ENCODE data around the gene SEL1L3. TPM values are rescaled to one million over a fixed set of nuclear protein-coding genes. Genes with fewer than 3 reads are reported as not detected.

SEL1L3 gene
- total and polyA plus RNA-seq, 2 donors (not counting 3 experiments of a cell fraction or from before 2014, with no cell fraction given): 53.4 to 122 TPM

DNA sequence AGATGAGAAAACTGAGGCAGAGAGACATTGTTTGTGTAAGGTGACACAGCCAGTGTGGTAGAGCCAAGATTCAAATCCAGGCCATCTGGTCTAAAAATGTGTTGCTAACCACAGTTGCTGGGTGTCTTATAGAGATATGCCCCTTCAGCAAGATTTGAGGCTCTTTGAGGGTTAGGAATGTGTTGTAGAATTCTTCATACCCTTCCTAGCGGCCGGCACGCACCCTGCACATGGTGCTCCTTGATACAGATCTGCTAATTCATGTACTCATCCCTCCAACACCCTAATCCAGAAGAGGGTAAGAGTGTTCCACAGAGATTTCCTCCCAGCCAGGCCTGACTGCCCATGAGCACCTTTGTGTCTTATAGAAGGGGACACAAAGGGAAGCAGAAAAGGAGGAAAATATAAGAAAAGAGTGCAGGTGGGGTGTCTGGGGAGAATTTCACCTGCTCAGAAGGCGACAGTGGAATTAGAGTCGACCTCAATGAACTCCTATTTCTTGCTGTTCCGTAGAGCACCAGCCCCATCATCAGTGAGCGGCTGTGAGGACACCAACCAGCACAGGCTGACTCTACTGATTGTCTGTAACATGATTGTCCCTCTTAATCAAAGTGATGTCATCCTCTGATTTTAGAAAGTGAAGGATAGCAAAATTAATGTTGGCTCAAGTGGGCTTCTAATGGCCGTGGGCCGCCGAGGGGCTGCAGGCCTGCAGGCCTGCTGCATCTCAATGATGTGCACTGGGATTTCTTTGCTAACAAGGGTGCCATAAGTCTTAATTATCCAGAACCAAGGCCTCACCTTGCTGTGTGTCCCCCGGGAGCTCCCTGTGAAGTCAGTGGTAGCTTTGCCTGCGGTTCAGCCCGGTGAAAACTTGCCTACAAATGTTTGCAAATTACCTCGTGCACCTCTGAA, 27.1 kb upstream of the SEL1L3 start:
- FAIRE-seq: no peak
- intact Hi-C loops (cut with micrococcal nuclease) (no loop called here), dilution Hi-C loops (cut with MboI; ENCODE audit: extremely low pct_ligation_motif_present, low sequenced_read_pairs) (no loop called here)
- H3K9me3 ChIP-seq (replicated peaks; ENCODE audit: control insufficient read depth, insufficient read depth, low read length): no peaks in the 10 kb centered on the region
- H3K4me3 ChIP-seq (replicated peaks in 1 of 3; ENCODE audit: insufficient read depth in 1 of 3, low read depth in 1 of 3, low read length in 3 of 3): no peak overlapping the region
- no peak for DNase-seq (ENCODE audit: low read depth, low spot score)
- H3K9ac ChIP-seq (replicated peaks; ENCODE audit: extremely low read depth, insufficient read depth, low read length): no peak overlapping the region
- ChIA-PET CTCF (no interaction called here), POLR2A (no interaction called here)
- peaks cover 3% of the 10 kb centered on the region for H3K4me1 ChIP-seq (ENCODE audit: control insufficient read depth, extremely low read depth, insufficient read depth, low read length)
- H3K27me3 ChIP-seq (ENCODE audit: control insufficient read depth in 2 of 2, insufficient read depth in 2 of 2, low read length in 2 of 2): no peaks in the 10 kb centered on the region
- H3K36me3 ChIP-seq (ENCODE audit: control insufficient read depth in 2 of 2, extremely low read depth in 1 of 2, insufficient read depth in 2 of 2, low read length in 2 of 2): no peaks in the 10 kb centered on the region
- H3K27ac ChIP-seq (ENCODE audit: insufficient read depth, low read depth, low read length): no peak overlapping the region
- H4K20me1 ChIP-seq (replicated peaks; ENCODE audit: control insufficient read depth, extremely low read depth, insufficient read depth, low read length): no peaks in the 10 kb centered on the region
- H2AFZ ChIP-seq (ENCODE audit: low read depth, low read length): no peak overlapping the region
- no peak overlapping the region for H3K4me2 ChIP-seq (ENCODE audit: insufficient read depth, low read length)
- TF ChIP-seq, protein P1, sequence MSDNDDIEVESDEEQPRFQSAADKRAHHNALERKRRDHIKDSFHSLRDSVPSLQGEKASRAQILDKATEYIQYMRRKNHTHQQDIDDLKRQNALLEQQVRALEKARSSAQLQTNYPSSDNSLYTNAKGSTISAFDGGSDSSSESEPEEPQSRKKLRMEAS (IDR thresholded peaks at IDR 0.05; ENCODE audit: insufficient read depth, insufficient read length): no peak
- TF ChIP-seq GATA2 (IDR thresholded peaks at IDR 0.05; ENCODE audit: insufficient read depth, insufficient read length, low read depth, low read length) (no peak), FOS (IDR thresholded peaks at IDR 0.05; ENCODE audit: borderline replicate concordance, insufficient read depth, low read length) (no peak), MYC (IDR thresholded peaks at IDR 0.05; ENCODE audit: low read depth, low read length) (no peak), POLR2A (IDR thresholded peaks at IDR 0.05; ENCODE audit: low read depth, low read length) (no peak), POLR2AphosphoS5 (IDR thresholded peaks at IDR 0.05; ENCODE audit: insufficient read depth, low read depth, low read length) (no peak), JUN (IDR thresholded peaks at IDR 0.05; ENCODE audit: borderline replicate concordance, insufficient read depth, insufficient read length, low read depth) (no peak)
- BruUV-seq (replicated peaks): no TSS peak
- no peaks in the 10 kb centered on the region for H3K79me2 ChIP-seq (ENCODE audit: control insufficient read depth, insufficient read depth, low read length)
- H3K9me1 ChIP-seq (replicated peaks; ENCODE audit: control insufficient read depth, extremely low read depth, insufficient read depth, low read length): no peaks in the 10 kb centered on the region

DNA sequence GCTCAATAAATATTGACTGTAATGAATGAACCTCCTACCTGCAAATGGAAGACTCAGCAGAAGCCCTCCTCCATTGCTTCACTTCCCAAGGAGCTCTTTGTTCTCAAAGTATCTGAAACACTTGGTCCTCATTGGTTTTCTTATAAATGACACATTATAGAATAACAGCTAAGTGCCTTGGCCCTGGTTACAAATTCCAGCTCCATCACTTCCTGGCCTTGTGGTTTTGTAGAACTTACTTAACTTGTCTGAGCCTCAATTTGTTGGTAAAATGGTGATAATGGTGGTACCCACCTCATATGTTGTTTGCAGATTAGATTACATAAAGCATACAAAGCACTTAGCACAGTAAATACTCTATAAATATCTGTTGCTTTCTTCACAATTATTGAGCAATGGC, 26.0 kb upstream of the SEL1L3 start:
- Histone ChIP-seq H3K27ac (ENCODE audit: insufficient read depth, low read depth, low read length) (no peak overlapping the region), H3K4me3 (replicated peaks in 1 of 3; ENCODE audit: insufficient read depth in 1 of 3, low read depth in 1 of 3, low read length in 3 of 3) (no peak overlapping the region), H3K9me3 (replicated peaks; ENCODE audit: control insufficient read depth, insufficient read depth, low read length) (no peaks in the 10 kb centered on the region), H3K9ac (replicated peaks; ENCODE audit: extremely low read depth, insufficient read depth, low read length) (no peak overlapping the region), H3K36me3 (ENCODE audit: control insufficient read depth in 2 of 2, extremely low read depth in 1 of 2, insufficient read depth in 2 of 2, low read length in 2 of 2) (no peaks in the 10 kb centered on the region), H2AFZ (ENCODE audit: low read depth, low read length) (no peak overlapping the region), H3K27me3 (ENCODE audit: control insufficient read depth in 2 of 2, insufficient read depth in 2 of 2, low read length in 2 of 2) (no peaks in the 10 kb centered on the region), H4K20me1 (replicated peaks; ENCODE audit: control insufficient read depth, extremely low read depth, insufficient read depth, low read length) (no peaks in the 10 kb centered on the region), H3K9me1 (replicated peaks; ENCODE audit: control insufficient read depth, extremely low read depth, insufficient read depth, low read length) (no peaks in the 10 kb centered on the region), H3K4me2 (ENCODE audit: insufficient read depth, low read length) (no peak overlapping the region), H3K79me2 (ENCODE audit: control insufficient read depth, insufficient read depth, low read length) (no peaks in the 10 kb centered on the region), H3K4me1 (ENCODE audit: control insufficient read depth, extremely low read depth, insufficient read depth, low read length) (peaks cover 14% of the 10 kb centered on the region)
- intact Hi-C loops (cut with micrococcal nuclease) (no loop called here), dilution Hi-C loops (cut with MboI; ENCODE audit: extremely low pct_ligation_motif_present, low sequenced_read_pairs) (no loop called here)
- no peak for DNase-seq (ENCODE audit: low read depth, low spot score)
- FAIRE-seq: no peak
- ChIA-PET CTCF (no interaction called here), POLR2A (no interaction called here)
- BruUV-seq (replicated peaks): no TSS peak
- TF ChIP-seq POLR2A (IDR thresholded peaks at IDR 0.05; ENCODE audit: low read depth, low read length) (no peak), POLR2AphosphoS5 (IDR thresholded peaks at IDR 0.05; ENCODE audit: insufficient read depth, low read depth, low read length) (no peak), EZH2 (IDR thresholded peaks at IDR 0.05; ENCODE audit: borderline replicate concordance, low read depth, low read length, severe bottlenecking) (no peak), MYC (IDR thresholded peaks at IDR 0.05; ENCODE audit: low read depth, low read length) (no peak), JUN (IDR thresholded peaks at IDR 0.05; ENCODE audit: borderline replicate concordance, insufficient read depth, insufficient read length, low read depth) (no peak), GATA2 (IDR thresholded peaks at IDR 0.05; ENCODE audit: insufficient read depth, insufficient read length, low read depth, low read length) (no peak), FOS (IDR thresholded peaks at IDR 0.05; ENCODE audit: borderline replicate concordance, insufficient read depth, low read length) (no peak)
- TF ChIP-seq, protein P2, sequence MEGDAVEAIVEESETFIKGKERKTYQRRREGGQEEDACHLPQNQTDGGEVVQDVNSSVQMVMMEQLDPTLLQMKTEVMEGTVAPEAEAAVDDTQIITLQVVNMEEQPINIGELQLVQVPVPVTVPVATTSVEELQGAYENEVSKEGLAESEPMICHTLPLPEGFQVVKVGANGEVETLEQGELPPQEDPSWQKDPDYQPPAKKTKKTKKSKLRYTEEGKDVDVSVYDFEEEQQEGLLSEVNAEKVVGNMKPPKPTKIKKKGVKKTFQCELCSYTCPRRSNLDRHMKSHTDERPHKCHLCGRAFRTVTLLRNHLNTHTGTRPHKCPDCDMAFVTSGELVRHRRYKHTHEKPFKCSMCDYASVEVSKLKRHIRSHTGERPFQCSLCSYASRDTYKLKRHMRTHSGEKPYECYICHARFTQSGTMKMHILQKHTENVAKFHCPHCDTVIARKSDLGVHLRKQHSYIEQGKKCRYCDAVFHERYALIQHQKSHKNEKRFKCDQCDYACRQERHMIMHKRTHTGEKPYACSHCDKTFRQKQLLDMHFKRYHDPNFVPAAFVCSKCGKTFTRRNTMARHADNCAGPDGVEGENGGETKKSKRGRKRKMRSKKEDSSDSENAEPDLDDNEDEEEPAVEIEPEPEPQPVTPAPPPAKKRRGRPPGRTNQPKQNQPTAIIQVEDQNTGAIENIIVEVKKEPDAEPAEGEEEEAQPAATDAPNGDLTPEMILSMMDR (IDR thresholded peaks at IDR 0.05; ENCODE audit: extremely low read depth in 1 of 2, insufficient read depth in 1 of 2, low read depth in 1 of 2, low read length in 2 of 2): no peak
- TF ChIP-seq, protein P1 (IDR thresholded peaks at IDR 0.05; ENCODE audit: insufficient read depth, insufficient read length): no peak

All from endothelial cell of umbilical vein (primary cell).